ENCODE data around the gene TNRC18.
"Not testable (repeated sequence)": the region's sequence is repeated elsewhere in the genome, so short reads cannot be mapped to it uniquely, and the experiment has no call there.

TNRC18 gene

DNA sequence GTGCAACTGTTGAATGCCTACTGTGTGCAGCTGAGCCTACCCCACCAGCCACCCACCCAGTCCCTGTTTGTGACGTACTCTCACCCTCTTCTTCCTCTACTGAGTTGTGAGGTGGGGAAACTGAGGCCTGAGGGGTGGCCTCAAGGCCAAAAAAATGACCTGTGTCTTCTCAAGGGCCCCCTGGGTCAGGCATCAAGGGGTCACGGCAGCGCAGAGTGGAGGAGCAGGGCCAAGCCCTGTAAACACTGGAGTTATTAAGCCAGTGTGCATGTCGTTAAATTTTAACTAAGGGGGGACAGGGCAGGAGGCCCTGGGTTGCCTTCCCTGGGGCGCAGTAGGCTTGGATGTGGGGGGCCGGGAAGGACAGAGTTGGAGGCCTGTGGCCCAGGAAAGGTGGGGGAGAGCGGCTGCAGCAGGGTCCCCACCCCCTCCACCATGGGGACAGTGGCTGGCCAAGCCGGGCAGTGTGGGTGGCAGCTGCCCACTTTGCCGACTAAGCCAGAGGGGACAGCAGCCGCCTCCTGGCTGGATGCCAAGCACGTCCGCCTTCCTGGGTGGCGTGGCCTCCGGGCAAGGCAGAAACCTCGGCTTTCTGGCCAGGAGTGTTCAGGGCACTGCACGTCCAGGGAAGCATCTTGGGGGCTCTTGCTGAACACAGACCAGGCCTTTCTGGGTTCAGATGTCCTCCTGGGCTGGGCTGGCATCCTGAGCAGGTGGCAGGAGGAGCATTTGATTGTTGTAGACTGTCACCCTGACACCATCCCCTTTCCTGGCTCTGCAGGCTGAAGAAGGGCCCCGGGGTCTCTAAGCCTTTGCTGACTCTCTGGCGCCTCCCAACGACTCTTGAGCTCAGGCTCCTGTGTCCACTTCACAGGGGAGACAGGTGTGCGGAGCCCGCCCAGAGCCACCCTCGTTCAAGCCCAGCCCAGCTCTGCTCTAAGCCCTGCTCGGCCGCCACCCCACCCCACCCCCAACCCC lies 139.0 kb downstream of the TNRC18 start:
- DNase-seq, result no peak

- DNase-seq, result no peak
These were observed 140.0 kb downstream of the TNRC18 start for GRCh38 chr7:5283421-5284303.

DNA sequence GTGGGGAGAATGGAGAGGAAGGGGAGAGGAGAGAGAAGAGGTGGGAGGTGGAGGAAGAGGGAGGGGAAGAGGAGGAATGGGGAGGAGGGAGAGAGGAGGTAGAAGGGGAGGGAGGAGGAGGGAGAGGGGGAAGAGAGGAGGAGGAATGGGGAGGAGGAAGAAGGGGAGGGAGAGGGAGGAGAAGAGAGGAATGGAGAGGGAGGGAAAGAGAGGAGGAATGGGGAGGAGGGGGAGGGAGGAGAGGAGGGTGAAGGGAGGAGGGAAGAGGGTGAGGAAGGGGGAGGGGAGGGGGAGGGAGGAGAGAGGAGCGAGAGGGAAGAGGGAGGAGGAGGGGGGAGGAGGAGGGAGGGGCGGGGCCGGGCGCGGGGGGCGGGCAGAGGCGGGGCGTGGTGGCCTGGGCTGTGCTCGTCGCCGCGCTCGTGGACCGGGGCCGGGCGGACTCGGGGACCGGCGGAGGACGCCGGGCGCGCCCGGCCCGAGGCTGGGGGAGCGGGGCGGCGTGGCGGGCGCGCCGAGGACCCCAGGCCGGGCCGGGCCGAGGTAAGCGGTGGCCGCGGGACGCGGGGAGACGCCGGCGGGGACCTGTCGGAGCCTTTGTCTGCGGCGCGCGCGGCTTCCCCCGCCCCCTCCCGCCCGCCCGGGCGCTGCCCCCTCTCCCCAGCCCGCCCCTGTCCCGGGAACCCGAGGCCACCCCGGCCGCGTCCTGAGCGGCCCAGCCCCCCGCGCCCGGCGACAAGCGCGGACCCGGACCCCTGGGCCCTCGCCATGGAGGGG lies 140.9 kb downstream of the TNRC18 start, which contains the start of gene SLC29A4:
TSS of gene SLC29A4 (plus strand) at position 401 of the 774 bp plus-strand sequence. CDS start 4,874 bp downstream, outside the sequence.
- DNase-seq, result no peak

- DNase-seq, result not testable (repeated sequence)
These were observed 141.8 kb downstream of the TNRC18 start for GRCh38 chr7:5281598-5282500.

- no peak for DNase-seq
These were observed 143.9 kb downstream of the TNRC18 start for GRCh38 chr7:5279734-5280133.

DNA sequence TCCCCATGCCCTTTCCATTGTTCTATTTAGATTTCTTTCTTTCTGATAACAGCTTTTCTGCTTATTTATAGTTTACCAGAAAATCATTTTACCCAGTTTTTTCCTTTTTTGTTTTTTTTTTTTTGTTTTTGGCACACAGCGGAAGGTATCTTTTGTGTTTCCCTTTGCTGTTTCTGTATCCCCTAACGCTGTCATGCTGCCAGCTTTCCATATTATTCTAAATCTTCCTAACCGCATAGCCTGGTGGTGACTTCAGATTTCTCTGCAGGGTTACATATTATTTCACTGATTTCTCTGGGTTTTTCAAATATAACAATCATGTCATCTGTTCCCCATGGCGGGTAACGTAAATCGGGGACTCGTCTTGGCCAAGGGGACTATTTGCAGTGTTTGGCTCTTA lies 144.9 kb downstream of the TNRC18 start:
- DNase-seq, result no peak

DNA sequence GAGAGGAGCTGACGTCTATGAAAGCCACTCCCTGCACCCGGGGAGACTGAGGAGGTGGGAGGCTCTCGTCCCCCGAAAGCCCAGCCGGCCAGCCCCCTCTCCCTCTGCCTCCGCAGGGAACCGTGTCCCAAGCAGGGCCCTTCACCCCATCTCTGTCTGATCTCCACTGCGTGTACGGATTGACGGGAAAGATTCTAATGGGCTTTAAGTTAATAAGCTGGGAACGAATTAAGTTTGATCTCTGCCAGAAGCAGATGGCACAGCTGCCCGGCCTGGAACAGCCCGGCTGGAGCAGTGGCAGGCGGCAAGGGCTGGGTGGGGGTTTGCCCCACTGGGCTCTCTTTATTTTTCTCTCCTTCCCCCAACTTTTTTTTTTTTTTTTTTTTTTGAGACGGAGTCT lies 147.0 kb downstream of the TNRC18 start:
- DNase-seq, result no peak

- not testable (repeated sequence) for DNase-seq
These were observed 147.5 kb downstream of the TNRC18 start for GRCh38 chr7:5276123-5276522.

DNA sequence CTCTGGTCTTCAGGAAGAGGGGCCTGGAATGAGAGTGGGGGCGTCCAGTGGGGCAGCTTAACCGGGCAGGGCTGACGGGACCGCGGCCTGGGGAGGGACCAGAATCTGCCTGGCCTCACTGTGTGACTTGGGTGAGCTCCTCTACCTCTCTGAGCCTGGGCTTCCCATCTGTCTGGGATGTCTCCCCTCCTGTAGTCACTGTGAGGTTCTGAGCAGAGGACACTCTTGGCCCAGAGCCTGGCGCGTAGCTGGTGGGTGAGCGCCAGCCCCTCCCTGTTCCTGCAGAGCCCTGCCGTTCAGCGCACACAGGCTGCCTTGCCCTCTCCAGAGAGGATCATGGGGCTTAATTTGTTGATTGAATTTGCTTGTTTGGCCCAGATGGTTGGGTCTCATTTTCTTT lies 148.1 kb downstream of the TNRC18 start:
- DNase-seq, result not testable (repeated sequence)

GRCh38 chr7:5274985-5275431 lies 148.6 kb downstream of the TNRC18 start:
- not testable (repeated sequence) for DNase-seq

DNA sequence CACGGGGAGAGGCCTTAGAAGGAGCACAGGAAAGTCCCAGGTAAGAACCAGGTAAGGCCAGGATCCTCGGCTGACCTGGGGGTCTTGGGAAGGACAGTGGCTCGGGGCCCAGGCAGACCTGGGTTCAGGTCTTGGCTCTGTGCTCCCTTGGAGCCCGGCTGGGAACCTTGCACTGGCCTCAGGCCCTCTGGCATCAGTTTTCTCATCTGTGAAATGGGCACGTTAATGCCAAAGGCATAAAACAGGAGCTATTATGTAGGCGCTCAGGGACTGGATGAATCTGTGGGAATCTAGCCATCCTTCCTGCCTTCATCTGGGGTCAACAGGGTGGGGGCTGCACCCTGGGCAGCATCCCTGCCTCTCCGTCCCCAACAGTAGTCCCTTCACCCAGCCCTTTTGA lies 149.2 kb downstream of the TNRC18 start:
- DNase-seq, result no peak

DNA sequence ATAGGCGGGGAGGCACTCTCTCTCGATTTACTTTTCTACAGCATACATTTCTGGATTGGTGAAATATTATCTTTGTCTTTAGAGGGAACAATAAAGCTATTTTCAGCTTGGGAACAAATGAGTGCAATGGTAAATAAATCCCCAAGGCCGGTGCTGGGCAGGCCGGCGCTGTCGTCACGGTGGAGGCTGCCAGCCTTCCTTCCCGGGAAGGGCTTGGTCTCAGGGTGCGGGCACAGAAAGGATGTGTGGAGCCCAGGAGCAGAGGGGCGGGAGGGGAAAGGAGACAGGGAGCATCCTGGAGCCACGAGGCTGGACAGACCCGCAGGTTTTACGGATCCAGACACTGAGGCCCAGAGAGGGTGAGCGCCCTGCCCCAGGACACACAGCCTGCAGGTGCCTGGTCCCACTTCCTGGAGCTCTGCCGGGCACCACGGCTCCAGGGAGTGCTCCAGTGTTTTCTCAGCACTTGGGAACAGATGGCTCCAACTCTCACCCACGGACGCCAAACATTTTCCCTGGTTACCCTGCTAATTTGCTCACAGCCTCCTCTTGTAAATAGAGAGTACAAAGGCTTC lies 149.7 kb downstream of the TNRC18 start:
- DNase-seq, result not testable (repeated sequence)

DNA sequence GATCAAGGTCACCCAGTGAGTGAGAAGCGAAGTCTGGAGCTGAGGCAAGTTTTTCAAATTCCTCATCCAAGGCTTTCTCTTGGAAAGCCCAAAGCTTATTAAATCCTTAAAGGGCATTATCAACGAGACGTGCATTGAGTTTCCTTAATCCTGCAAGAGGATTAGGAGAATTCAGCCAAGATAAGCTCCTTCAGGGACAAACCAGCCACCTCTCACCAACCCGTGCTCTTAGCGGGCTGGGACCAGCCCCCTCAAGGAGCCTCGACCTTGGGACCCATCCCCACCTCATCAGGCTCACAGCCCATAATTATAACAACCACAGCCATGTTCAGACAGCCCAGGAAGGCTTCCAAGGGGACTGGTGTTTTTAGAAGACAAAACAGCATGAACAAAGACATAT lies 152.8 kb downstream of the TNRC18 start:
- no peak for DNase-seq

- DNase-seq, result not testable (repeated sequence)
These were observed 153.5 kb downstream of the TNRC18 start for GRCh38 chr7:5269992-5270657.

- DNase-seq, result not testable (repeated sequence)
These were observed 155.8 kb downstream of the TNRC18 start for GRCh38 chr7:5267829-5268228.

DNA sequence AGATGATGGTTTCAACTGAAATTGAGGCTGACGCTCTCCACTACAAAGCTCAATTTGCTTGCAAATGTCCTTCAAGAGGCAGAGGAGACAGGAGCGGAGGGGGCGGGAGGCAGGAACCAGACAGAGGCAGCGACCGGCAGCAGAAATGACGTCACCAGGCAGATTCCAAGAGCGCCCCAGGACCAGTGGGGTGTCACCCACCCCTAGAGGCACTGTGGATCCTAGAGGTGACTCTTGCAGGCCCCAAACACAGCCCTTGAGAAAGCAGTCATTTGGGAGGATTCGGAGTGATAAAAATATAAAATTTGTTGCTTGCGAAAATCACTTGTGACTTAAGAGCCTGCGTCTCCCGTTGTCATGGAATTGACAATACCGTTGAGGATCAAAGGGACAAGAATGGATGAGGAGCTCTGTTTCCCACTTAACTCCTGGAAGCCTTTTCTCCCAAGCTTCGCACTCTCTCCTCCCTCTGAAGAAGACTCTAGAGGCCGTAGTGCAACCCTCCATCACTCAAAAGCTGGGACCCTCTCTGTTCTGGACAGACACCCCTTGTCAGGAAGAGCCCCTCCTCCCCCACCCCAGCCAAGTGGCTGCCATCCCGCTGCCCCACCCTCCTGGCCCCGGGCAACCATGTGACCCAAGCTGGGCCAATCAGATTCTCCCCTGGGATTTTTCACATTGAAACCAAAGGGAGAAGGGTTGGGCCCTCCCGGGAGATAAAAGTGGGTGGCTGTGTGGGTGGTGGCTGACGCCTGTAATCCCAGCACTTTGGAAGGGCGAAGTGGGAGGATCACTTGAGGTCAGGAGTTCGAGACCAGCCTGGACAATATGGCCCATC lies 157.2 kb downstream of the TNRC18 start:
- no peak for DNase-seq

GRCh38 chr7:5265320-5266190 lies 158.1 kb downstream of the TNRC18 start:
- no peak for DNase-seq

DNA sequence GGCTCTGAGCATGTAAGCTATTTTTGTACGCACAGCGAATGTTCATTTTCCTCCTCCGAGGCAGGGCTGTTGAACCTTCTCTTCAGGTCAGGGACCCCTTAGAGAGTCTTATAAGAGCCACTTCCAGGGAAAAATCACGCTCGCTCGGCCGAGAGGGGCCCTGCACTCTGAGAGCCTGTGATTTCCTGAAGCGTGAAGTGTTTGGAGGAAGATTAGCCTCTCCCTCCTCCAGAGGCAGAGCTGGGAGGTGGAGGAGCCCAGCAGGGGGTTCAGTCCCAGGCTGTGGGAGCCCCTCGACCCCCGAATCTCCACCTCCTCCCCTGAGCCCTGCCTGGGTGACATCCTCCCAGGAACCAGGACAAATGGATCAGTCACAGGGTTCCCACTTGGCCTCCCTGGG lies 160.6 kb downstream of the TNRC18 start:
- not testable (repeated sequence) for DNase-seq

Data from stimulated activated CD4-positive, alpha-beta T cell treated with anti-CD3 and anti-CD28 coated beads, Interleukin-4, amount 100 ng/mL, for 24 hours (primary cell).